HepG2 (cell line): ENCODE data around the gene TUBG2. TPM values are rescaled to one million over a fixed set of nuclear protein-coding genes. Genes with fewer than 3 reads are reported as not detected.

Source experiments
- CBFB ChIP-seq: sonication (generic); formaldehyde crosslinking; IDR thresholded peaks from 2 replicates; pipeline ENCODE4 v1.4.0; 2020; ENCODE audit warnings: missing genetic modification reagents
- GABPB1 ChIP-seq: IDR thresholded peaks from 2 replicates; pipeline ENCODE4 v1.6.1; 2016; ENCODE audit warnings: mild to moderate bottlenecking, missing genetic modification reagents, moderate library complexity, missing compliant biosample characterization
- HES4 ChIP-seq: sonication (generic); formaldehyde crosslinking; IDR thresholded peaks from 2 replicates; pipeline ENCODE4 v1.9.0; 2021; ENCODE audit warnings: mild to moderate bottlenecking, missing genetic modification reagents, borderline replicate concordance
- MXD3 ChIP-seq: IDR thresholded peaks from 2 replicates; pipeline ENCODE4 v1.6.1; 2016; ENCODE audit warnings: mild to moderate bottlenecking, missing biosample characterization, missing genetic modification reagents
- NPAS2 ChIP-seq: sonication (generic); formaldehyde crosslinking; IDR thresholded peaks from 2 replicates; pipeline ENCODE4 v1.8.0; 2022; ENCODE audit warnings: mild to moderate bottlenecking, missing genetic modification reagents, borderline replicate concordance
- PAXIP1 ChIP-seq: sonication (generic); formaldehyde crosslinking; conservative IDR thresholded peaks from 2 replicates; pipeline ENCODE4 v1.4.0; 2020; ENCODE audit warnings: mild to moderate bottlenecking, missing genetic modification reagents, moderate library complexity
- POLR2AphosphoS2 ChIP-seq: IDR thresholded peaks from 2 replicates; pipeline ENCODE4 v1.6.1; 2011; ENCODE audit warnings: low read depth, low read length, improper control_type of control experiment
- SMARCE1 ChIP-seq: fragments of 450-650 bp; IDR thresholded peaks from 2 replicates; pipeline ENCODE4 v1.6.1; 2017; ENCODE audit warnings: borderline replicate concordance
- SNAPC4 ChIP-seq: sonication (generic); formaldehyde crosslinking; IDR thresholded peaks from 2 replicates; pipeline ENCODE4 v1.4.0; 2020; ENCODE audit warnings: mild to moderate bottlenecking, missing genetic modification reagents
- ZNF251 ChIP-seq: sonication (generic); formaldehyde crosslinking; IDR thresholded peaks from 2 replicates; pipeline ENCODE4 v1.9.0; 2021; ENCODE audit warnings: mild to moderate bottlenecking, missing genetic modification reagents
- ZNF451 ChIP-seq: sonication (generic); formaldehyde crosslinking; IDR thresholded peaks from 2 replicates; pipeline ENCODE4 v1.5.0; 2020; ENCODE audit warnings: mild to moderate bottlenecking, missing genetic modification reagents
- ZNF619 ChIP-seq: sonication (generic); formaldehyde crosslinking; IDR thresholded peaks from 2 replicates; pipeline ENCODE4 v1.4.0; 2020; ENCODE audit warnings: mild to moderate bottlenecking, missing genetic modification reagents
- ZNF792 ChIP-seq: IDR thresholded peaks from 2 replicates; pipeline ENCODE4 v1.6.1; 2016
- ZSCAN20 ChIP-seq: sonication (generic); formaldehyde crosslinking; IDR thresholded peaks from 2 replicates; pipeline ENCODE4 v1.4.0; 2020; ENCODE audit warnings: missing genetic modification reagents, mild to moderate bottlenecking, borderline replicate concordance
- polyA plus RNA-seq, 8 experiments: library from polyadenylated mRNA; depleted of rRNA in 3 of 8; stranded (reverse) in 7 of 8; unstranded in 1 of 8; fragments of >200 nt; fragmentation: Illumina TruSeq in 4 of 8; extraction: Trizol in 4 of 8; gene quantifications; 2 replicates each; pipeline versions ENCODE4 v1.2.1 to v1.2.3, GENCODE V29; 2011 to 2016; ENCODE audit warnings: low read depth in 4 of 8, missing spikeins in 1 of 8, mixed read lengths in 1 of 8; ENCODE audit not compliant: insufficient read depth in 1 of 8
- total RNA-seq, 5 experiments: library from RNA; depleted of rRNA; stranded (reverse); fragments of >200 nt; fragmentation: Illumina TruSeq; extraction: Trizol; gene quantifications; 2 replicates each; pipeline ENCODE4 v1.2.3, GENCODE V29; 2016; ENCODE audit warnings: low read depth in 1 of 5
- TF ChIP-seq, protein P1 (sequence below): sonication (generic); IDR thresholded peaks from 2 replicates; pipeline ENCODE4 v1.6.1; 2016; ENCODE audit warnings: low read depth, borderline replicate concordance
- TF ChIP-seq, protein P2 (sequence below): sonication (generic); formaldehyde crosslinking; IDR thresholded peaks from 2 replicates; pipeline ENCODE4 v1.4.0; 2020; ENCODE audit warnings: missing genetic modification reagents
- TF ChIP-seq, protein P3 (sequence below): sonication (generic); formaldehyde crosslinking; IDR thresholded peaks from 2 replicates; pipeline ENCODE4 v1.8.0; 2022; ENCODE audit warnings: mild to moderate bottlenecking, missing genetic modification reagents, moderate library complexity

TUBG2 gene
- total and polyA plus RNA-seq, 2 of the 13 experiments (the other 11 are each of a cell fraction or from before 2014, with no cell fraction given), result 16.0 to 42.3 TPM

- TF ChIP-seq MXD3 (CRISPR knock-in tag) (peak; percentile 31; the same call in 1 of the 2 replicates), ZNF792 (no peak), ZNF619 (CRISPR knock-in tag) (no peak), SNAPC4 (CRISPR knock-in tag) (0 out of 2 replicates have a peak, but pooled peaks have one; percentile 25), SMARCE1 (no peak), ZSCAN20 (CRISPR knock-in tag) (0 out of 2 replicates have a peak, but pooled peaks have one; percentile 46), PAXIP1 (peak; percentile 34; the same call in 1 of the 2 replicates), HES4 (CRISPR knock-in tag) (no peak), GABPB1 (CRISPR knock-in tag) (peak; percentile 55; the same call in 1 of the 2 replicates), ZNF251 (CRISPR knock-in tag) (no peak), CBFB (peak; percentile 17; the same call in 1 of the 2 replicates), ZNF451 (CRISPR knock-in tag) (peak; percentile 40), NPAS2 (no peak), POLR2AphosphoS2 (no peak)
- TF ChIP-seq, protein P1, sequence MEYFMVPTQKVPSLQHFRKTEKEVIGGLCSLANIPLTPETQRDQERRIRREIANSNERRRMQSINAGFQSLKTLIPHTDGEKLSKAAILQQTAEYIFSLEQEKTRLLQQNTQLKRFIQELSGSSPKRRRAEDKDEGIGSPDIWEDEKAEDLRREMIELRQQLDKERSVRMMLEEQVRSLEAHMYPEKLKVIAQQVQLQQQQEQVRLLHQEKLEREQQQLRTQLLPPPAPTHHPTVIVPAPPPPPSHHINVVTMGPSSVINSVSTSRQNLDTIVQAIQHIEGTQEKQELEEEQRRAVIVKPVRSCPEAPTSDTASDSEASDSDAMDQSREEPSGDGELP, result no peak; the same call in 1 of the 2 replicates
- TF ChIP-seq, protein P2, sequence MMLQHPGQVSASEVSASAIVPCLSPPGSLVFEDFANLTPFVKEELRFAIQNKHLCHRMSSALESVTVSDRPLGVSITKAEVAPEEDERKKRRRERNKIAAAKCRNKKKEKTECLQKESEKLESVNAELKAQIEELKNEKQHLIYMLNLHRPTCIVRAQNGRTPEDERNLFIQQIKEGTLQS (CRISPR knock-in tag), result no peak
- TF ChIP-seq, protein P3, sequence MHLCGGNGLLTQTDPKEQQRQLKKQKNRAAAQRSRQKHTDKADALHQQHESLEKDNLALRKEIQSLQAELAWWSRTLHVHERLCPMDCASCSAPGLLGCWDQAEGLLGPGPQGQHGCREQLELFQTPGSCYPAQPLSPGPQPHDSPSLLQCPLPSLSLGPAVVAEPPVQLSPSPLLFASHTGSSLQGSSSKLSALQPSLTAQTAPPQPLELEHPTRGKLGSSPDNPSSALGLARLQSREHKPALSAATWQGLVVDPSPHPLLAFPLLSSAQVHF (CRISPR knock-in tag), result no peak
Measured at GRCh38 chr17:42676424-42677011, 17.4 kb downstream of the TUBG2 start, which contains the start of gene PLEKHH3 (continued).
